Neural cell (in vitro differentiated cells): ENCODE measurements around the gene ATXN2L. TPM values are rescaled to one million over a fixed set of nuclear protein-coding genes. Genes with fewer than 3 reads are reported as not detected.

Source experiments
- H2AFZ ChIP-seq: fragments of 200-600, 300-800 bp; sonication (generic), shearing (Covaris generic); 2 replicates; pipeline ENCODE4 v1.6.0; 2014; ENCODE audit warnings: low read depth, mild to moderate bottlenecking, antibody characterized with exemption, low read length, moderate library complexity
- H3F3A ChIP-seq: fragments of 200-600 bp; shearing (Covaris generic); 2 replicates; pipeline ENCODE4 v1.6.1; 2016; ENCODE audit warnings: mild to moderate bottlenecking, moderate library complexity, mixed read lengths, antibody characterized with exemption, low read length; ENCODE audit not compliant: insufficient read depth, poor library complexity, severe bottlenecking
- H3K27ac ChIP-seq: fragments of 200-600, 300-800 bp; sonication (generic), shearing (Covaris generic); 2 replicates; pipeline ENCODE4 v1.5.1; 2014; ENCODE audit warnings: mild to moderate bottlenecking, low read length, moderate library complexity
- H3K27me3 ChIP-seq: fragments of 300-800, 200-600 bp; sonication (generic), shearing (Covaris generic); 2 replicates; pipeline ENCODE4 v1.6.0; 2014; ENCODE audit warnings: mild to moderate bottlenecking, low read depth, low read length, moderate library complexity; ENCODE audit not compliant: insufficient read depth
- H3K36me3 ChIP-seq: fragments of 300-800, 200-600 bp; sonication (generic), shearing (Covaris generic); 2 replicates; pipeline ENCODE4 v1.5.1; 2014; ENCODE audit warnings: mild to moderate bottlenecking, antibody characterized with exemption, low read length, moderate library complexity; ENCODE audit not compliant: insufficient read depth
- H3K4me2 ChIP-seq: fragments of 300-800, 200-600 bp; sonication (generic), shearing (Covaris generic); 2 replicates; pipeline ENCODE4 v1.6.0; 2014; ENCODE audit warnings: mild to moderate bottlenecking, low read length
- H3K4me3 ChIP-seq: fragments of 300-800, 200-600 bp; sonication (generic), shearing (Covaris generic); 2 replicates; pipeline ENCODE4 v1.5.1; 2014; ENCODE audit warnings: mild to moderate bottlenecking, low read length, moderate library complexity
- H3K79me2 ChIP-seq: fragments of 200-600 bp; shearing (Covaris generic); replicated peaks from 2 replicates; pipeline ENCODE4 v1.6.0; 2014; ENCODE audit warnings: mild to moderate bottlenecking, low read length, moderate library complexity; ENCODE audit not compliant: insufficient read depth
- H3K9ac ChIP-seq: fragments of 300-800, 200-600 bp; sonication (generic), shearing (Covaris generic); 2 replicates; pipeline ENCODE4 v1.6.1; 2016; ENCODE audit warnings: mild to moderate bottlenecking, low read length, mixed read lengths
- H3K9me2 ChIP-seq: fragments of 200-600 bp; shearing (Covaris generic); 2 replicates; pipeline ENCODE4 v1.6.1; 2016; ENCODE audit warnings: mild to moderate bottlenecking, low read length, mixed read lengths; ENCODE audit not compliant: insufficient read depth
- H3K9me3 ChIP-seq: fragments of 200-600, 300-800 bp; sonication (generic), shearing (Covaris generic); 2 replicates; pipeline ENCODE4 v1.6.1; 2016; ENCODE audit warnings: mild to moderate bottlenecking, mixed run types, low read length, moderate library complexity, mixed read lengths
- H4K20me1 ChIP-seq: fragments of 200-600 bp; shearing (Covaris generic); 2 replicates; pipeline ENCODE4 v1.6.1; 2016; ENCODE audit warnings: mild to moderate bottlenecking, mixed run types; ENCODE audit not compliant: insufficient read depth
- CTCF ChIP-seq: fragments of 450-650 bp; IDR thresholded peaks from 2 replicates; pipeline ENCODE4 v1.5.1; 2014; ENCODE audit warnings: antibody characterized with exemption, mild to moderate bottlenecking, moderate library complexity; ENCODE audit not compliant: poor library complexity, severe bottlenecking
- EP300 ChIP-seq: fragments of 450-650 bp; conservative IDR thresholded peaks from 2 replicates; pipeline ENCODE4 v1.6.1; 2014; ENCODE audit warnings: antibody characterized with exemption, mild to moderate bottlenecking, moderate library complexity; ENCODE audit not compliant: poor library complexity, severe bottlenecking
- EZH2 ChIP-seq: fragments of 200-600, 300-800 bp; shearing (Covaris generic), sonication (generic); IDR thresholded peaks from 2 replicates; pipeline ENCODE4 v1.6.1; 2014; ENCODE audit warnings: antibody characterized with exemption, low read length, borderline replicate concordance, mild to moderate bottlenecking; ENCODE audit not compliant: insufficient read depth, poor library complexity, severe bottlenecking
- MXI1 ChIP-seq: fragments of 450-650 bp; conservative IDR thresholded peaks from 2 replicates; pipeline ENCODE4 v1.6.1; 2014; ENCODE audit warnings: antibody characterized with exemption, mild to moderate bottlenecking; ENCODE audit not compliant: poor library complexity, severe bottlenecking
- POLR2AphosphoS5 ChIP-seq: IDR thresholded peaks from 2 replicates; pipeline ENCODE4 v1.6.1; 2012
- RAD21 ChIP-seq: fragments of 450-650 bp; conservative IDR thresholded peaks from 2 replicates; pipeline ENCODE4 v1.6.1; 2014; ENCODE audit warnings: antibody characterized with exemption, mild to moderate bottlenecking, moderate library complexity
- SMC3 ChIP-seq: fragments of 450-650 bp; conservative IDR thresholded peaks from 2 replicates; pipeline ENCODE4 v1.6.1; 2014; ENCODE audit warnings: antibody characterized with exemption, mild to moderate bottlenecking, moderate library complexity; ENCODE audit not compliant: poor library complexity
- TAF1 ChIP-seq: IDR thresholded peaks from 2 replicates; pipeline ENCODE4 v1.6.1; 2012; ENCODE audit warnings: low read depth
- polyA plus RNA-seq: library from polyadenylated mRNA; depleted of rRNA; stranded (reverse); fragments of >200 nt; gene quantifications from 2 replicates; pipeline ENCODE4 v1.2.3, GENCODE V29; 2014
- TF ChIP-seq, protein P1 (sequence below): IDR thresholded peaks from 2 replicates; pipeline ENCODE4 v1.6.1; 2012; ENCODE audit warnings: borderline replicate concordance

The ATXN2L gene
- polyA plus RNA-seq, 1 donor from 2014 or later = 24.0 TPM

- Histone ChIP-seq H3K79me2 (no peaks in the 10 kb centered on the region), H3K9ac (no peak overlapping the region), H3K4me2 (no peak overlapping the region), H2AFZ (no peak overlapping the region), H3K9me3 (no peaks in the 10 kb centered on the region), H3F3A (no peaks in the 10 kb centered on the region), H3K4me3 (no peak overlapping the region), H3K9me2 (no peaks in the 10 kb centered on the region), H3K27ac (no peak overlapping the region), H4K20me1 (no peaks in the 10 kb centered on the region), H3K27me3 (no peaks in the 10 kb centered on the region), H3K36me3 (peaks cover 3% of the 10 kb centered on the region)
- TF ChIP-seq CTCF = no peak
- no peak for TF ChIP-seq TAF1
- no peak for TF ChIP-seq POLR2AphosphoS5
- TF ChIP-seq EP300 = no peak
- TF ChIP-seq MXI1 = no peak
- TF ChIP-seq, protein P1, sequence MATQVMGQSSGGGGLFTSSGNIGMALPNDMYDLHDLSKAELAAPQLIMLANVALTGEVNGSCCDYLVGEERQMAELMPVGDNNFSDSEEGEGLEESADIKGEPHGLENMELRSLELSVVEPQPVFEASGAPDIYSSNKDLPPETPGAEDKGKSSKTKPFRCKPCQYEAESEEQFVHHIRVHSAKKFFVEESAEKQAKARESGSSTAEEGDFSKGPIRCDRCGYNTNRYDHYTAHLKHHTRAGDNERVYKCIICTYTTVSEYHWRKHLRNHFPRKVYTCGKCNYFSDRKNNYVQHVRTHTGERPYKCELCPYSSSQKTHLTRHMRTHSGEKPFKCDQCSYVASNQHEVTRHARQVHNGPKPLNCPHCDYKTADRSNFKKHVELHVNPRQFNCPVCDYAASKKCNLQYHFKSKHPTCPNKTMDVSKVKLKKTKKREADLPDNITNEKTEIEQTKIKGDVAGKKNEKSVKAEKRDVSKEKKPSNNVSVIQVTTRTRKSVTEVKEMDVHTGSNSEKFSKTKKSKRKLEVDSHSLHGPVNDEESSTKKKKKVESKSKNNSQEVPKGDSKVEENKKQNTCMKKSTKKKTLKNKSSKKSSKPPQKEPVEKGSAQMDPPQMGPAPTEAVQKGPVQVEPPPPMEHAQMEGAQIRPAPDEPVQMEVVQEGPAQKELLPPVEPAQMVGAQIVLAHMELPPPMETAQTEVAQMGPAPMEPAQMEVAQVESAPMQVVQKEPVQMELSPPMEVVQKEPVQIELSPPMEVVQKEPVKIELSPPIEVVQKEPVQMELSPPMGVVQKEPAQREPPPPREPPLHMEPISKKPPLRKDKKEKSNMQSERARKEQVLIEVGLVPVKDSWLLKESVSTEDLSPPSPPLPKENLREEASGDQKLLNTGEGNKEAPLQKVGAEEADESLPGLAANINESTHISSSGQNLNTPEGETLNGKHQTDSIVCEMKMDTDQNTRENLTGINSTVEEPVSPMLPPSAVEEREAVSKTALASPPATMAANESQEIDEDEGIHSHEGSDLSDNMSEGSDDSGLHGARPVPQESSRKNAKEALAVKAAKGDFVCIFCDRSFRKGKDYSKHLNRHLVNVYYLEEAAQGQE = no peak
- no peak for TF ChIP-seq RAD21
- no peak for TF ChIP-seq EZH2
- TF ChIP-seq SMC3 = no peak
These were observed 13.3 kb downstream of the ATXN2L start for GRCh38 chr16:28835864-28836760.

DNA sequence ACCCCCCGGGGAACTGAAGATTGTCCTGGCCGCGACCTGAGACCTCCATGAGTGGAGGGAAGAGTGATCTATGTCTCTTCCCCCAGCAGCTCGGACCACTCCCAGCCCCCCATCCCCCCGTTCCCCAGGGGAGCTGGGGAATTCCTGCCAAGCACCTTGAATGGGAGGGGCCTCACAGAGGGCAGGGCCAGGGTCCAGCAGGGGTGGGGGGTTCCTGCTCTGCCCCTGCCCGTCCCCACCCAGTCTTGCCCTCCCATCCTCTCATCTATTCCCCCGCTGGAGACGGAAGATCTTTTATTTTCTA lies 13.9 kb downstream of the ATXN2L start:
- no peak overlapping the region for H3K27ac ChIP-seq
- no peak overlapping the region for H2AFZ ChIP-seq
- no peak overlapping the region for H3K9ac ChIP-seq
- no peaks in the 10 kb centered on the region for H3F3A ChIP-seq
- H3K79me2 ChIP-seq = no peaks in the 10 kb centered on the region
- no peaks in the 10 kb centered on the region for H3K9me2 ChIP-seq
- no peak overlapping the region for H3K4me3 ChIP-seq
- no peak for TF ChIP-seq EP300
- no peak for TF ChIP-seq SMC3
- no peak for TF ChIP-seq MXI1
- no peak for TF ChIP-seq TAF1
- TF ChIP-seq RAD21 = no peak
- no peak for TF ChIP-seq POLR2AphosphoS5
- no peak for TF ChIP-seq CTCF
- no peak for TF ChIP-seq EZH2
- TF ChIP-seq, protein P1 = no peak
- H4K20me1 ChIP-seq = no peaks in the 10 kb centered on the region
- H3K4me2 ChIP-seq = no peak overlapping the region
- peaks cover 3% of the 10 kb centered on the region for H3K36me3 ChIP-seq
- no peaks in the 10 kb centered on the region for H3K9me3 ChIP-seq
- no peaks in the 10 kb centered on the region for H3K27me3 ChIP-seq
